Measurements from ENCODE around the gene SCFD2.
"Not testable (repeated sequence)": the region's sequence is repeated elsewhere in the genome, so short reads cannot be mapped to it uniquely, and the experiment has no call there.

The SCFD2 gene

GRCh38 chr4:53306729-53307128, 59.1 kb downstream of the SCFD2 start:
- DNase-seq (ENCODE audit: low read depth in 1 of 2, low spot score in 1 of 2), result no peak
- H3K27ac ChIP-seq (replicated peaks), result no peak overlapping the region
- TF ChIP-seq POLR2AphosphoS5 (IDR thresholded peaks at IDR 0.05; ENCODE audit: low read depth) (no peak), GABPA (IDR thresholded peaks at IDR 0.05; ENCODE audit: low read depth) (no peak), CTCF (IDR thresholded peaks at IDR 0.05; ENCODE audit: insufficient read depth, low read length) (no peak), REST (IDR thresholded peaks at IDR 0.05; ENCODE audit: insufficient replicate concordance, low read depth) (no peak), SPI1 (IDR thresholded peaks at IDR 0.05; ENCODE audit: borderline replicate concordance, low read depth) (no peak)
- H3K27me3 ChIP-seq (ENCODE audit: insufficient read depth, poor library complexity, severe bottlenecking), result no peaks in the 10 kb centered on the region
- no peak overlapping the region for H3K4me3 ChIP-seq (replicated peaks; ENCODE audit: insufficient read depth, low read length)

- not testable (repeated sequence) for H3K27ac ChIP-seq (replicated peaks); H3K4me3 ChIP-seq (replicated peaks; ENCODE audit: insufficient read depth, low read length); H3K27me3 ChIP-seq (ENCODE audit: insufficient read depth, poor library complexity, severe bottlenecking); DNase-seq (ENCODE audit: low read depth in 1 of 2, low spot score in 1 of 2)
Measured at GRCh38 chr4:53292209-53292608, 73.7 kb downstream of the SCFD2 start.

GRCh38 chr4:53281438-53281837, 84.4 kb downstream of the SCFD2 start:
- no peak for DNase-seq (ENCODE audit: low read depth in 1 of 2, low spot score in 1 of 2)
- Histone ChIP-seq H3K4me3 (replicated peaks; ENCODE audit: insufficient read depth, low read length) (no peak overlapping the region), H3K27ac (replicated peaks) (no peak overlapping the region), H3K27me3 (ENCODE audit: insufficient read depth, poor library complexity, severe bottlenecking) (no peaks in the 10 kb centered on the region)
- TF ChIP-seq CTCF (IDR thresholded peaks at IDR 0.05; ENCODE audit: insufficient read depth, low read length) (no peak), SPI1 (IDR thresholded peaks at IDR 0.05; ENCODE audit: borderline replicate concordance, low read depth) (no peak), REST (IDR thresholded peaks at IDR 0.05; ENCODE audit: insufficient replicate concordance, low read depth) (no peak), POLR2AphosphoS5 (IDR thresholded peaks at IDR 0.05; ENCODE audit: low read depth) (no peak), GABPA (IDR thresholded peaks at IDR 0.05; ENCODE audit: low read depth) (no peak)

GRCh38 chr4:53280846-53281245, 85.0 kb downstream of the SCFD2 start:
- no peak overlapping the region for H3K4me3 ChIP-seq (replicated peaks; ENCODE audit: insufficient read depth, low read length)
- H3K27me3 ChIP-seq (ENCODE audit: insufficient read depth, poor library complexity, severe bottlenecking), result no peaks in the 10 kb centered on the region
- DNase-seq (ENCODE audit: low read depth in 1 of 2, low spot score in 1 of 2), result no peak
- no peak overlapping the region for H3K27ac ChIP-seq (replicated peaks)
- TF ChIP-seq REST (IDR thresholded peaks at IDR 0.05; ENCODE audit: insufficient replicate concordance, low read depth) (no peak), CTCF (IDR thresholded peaks at IDR 0.05; ENCODE audit: insufficient read depth, low read length) (no peak), SPI1 (IDR thresholded peaks at IDR 0.05; ENCODE audit: borderline replicate concordance, low read depth) (no peak)

Data from HL-60 (cell line).